ENCODE measurements around the gene OR1A2. TPM values are rescaled to one million over a fixed set of nuclear protein-coding genes. Genes with fewer than 3 reads are reported as not detected.

Gene OR1A2
- total and polyA plus RNA-seq, 2 of the 13 experiments (the other 11 are each of a cell fraction or from before 2014, with no cell fraction given), result not detected

DNA sequence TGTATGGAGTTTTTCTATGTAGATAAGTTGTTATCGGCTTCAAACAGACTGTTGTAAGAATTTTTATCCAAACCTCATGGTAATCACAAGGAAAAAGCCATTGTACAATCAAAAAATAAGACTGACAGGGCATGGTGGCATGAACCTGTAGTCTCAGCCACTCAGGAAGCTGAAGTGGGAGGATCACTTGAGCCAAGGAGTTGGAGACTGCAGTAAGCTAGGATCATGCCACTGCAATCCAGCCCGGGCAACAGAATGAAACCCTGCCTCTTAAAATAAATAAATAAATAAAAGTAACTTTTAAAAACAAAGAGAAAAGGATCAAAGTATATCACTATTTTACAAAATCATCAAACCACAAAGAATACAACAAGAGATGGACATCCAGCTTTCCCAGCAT is 24.5 kb downstream of the OR1A2 start:
- 2% methylated on average over 2 of the region's 2 CpGs for WGBS (ENCODE audit: low lambda C conversion rate)
- Histone ChIP-seq H2AFZ (ENCODE audit: low read length) (no peak overlapping the region), H3K4me1 (ENCODE audit: insufficient read depth, low read length) (no peaks in the 10 kb centered on the region), H3K9me3 (ENCODE audit: low read length) (no peaks in the 10 kb centered on the region), H3K79me2 (ENCODE audit: insufficient read depth, low read length) (no peaks in the 10 kb centered on the region), H3K9ac (ENCODE audit: insufficient read depth, low read depth, low read length) (no peak overlapping the region), H4K20me1 (ENCODE audit: insufficient read depth, low read length) (no peaks in the 10 kb centered on the region), H3K4me3 (replicated peaks in 1 of 3; ENCODE audit: insufficient read depth in 1 of 3, low read depth in 2 of 3, low read length in 3 of 3) (no peak overlapping the region), H3K4me2 (ENCODE audit: low read depth, low read length) (no peak overlapping the region), H3K27ac (ENCODE audit: extremely low read length, insufficient read depth, low read length) (no peak overlapping the region), H3K36me3 (replicated peaks in 1 of 2; ENCODE audit: control insufficient read depth in 1 of 2, insufficient read depth in 2 of 2, low read length in 2 of 2) (no peaks in the 10 kb centered on the region), H3K27me3 (ENCODE audit: control insufficient read depth in 1 of 2, insufficient read depth in 2 of 2, low read length in 2 of 2) (no peaks in the 10 kb centered on the region)
- intact Hi-C loops (cut with micrococcal nuclease; ENCODE audit: unreplicated experiment) (no loop called here), in situ Hi-C loops (cut with HindIII; ENCODE audit: extremely low pct_ligation_motif_present, low pct_unique_long_range_greater_than_20kb) (no loop called here)
- DNase-seq (ENCODE audit: low spot score) (no peak), FAIRE-seq (no peak), ATAC-seq (no peak)
- ChIA-PET POLR2A (no interaction called here), CTCF (ENCODE audit: low intra/inter-chr PET ratio, low total read pairs) (no interaction called here)
- TF ChIP-seq NR2C2 (CRISPR knock-in tag; IDR thresholded peaks at IDR 0.05; ENCODE audit: borderline replicate concordance) (no peak), NFE2L2 (IDR thresholded peaks at IDR 0.05; ENCODE audit: low read length) (no peak), ZSCAN30 (CRISPR knock-in tag; IDR thresholded peaks at IDR 0.05) (no peak), TRIM24 (CRISPR knock-in tag; IDR thresholded peaks at IDR 0.05) (no peak), ZNF547 (CRISPR knock-in tag; IDR thresholded peaks at IDR 0.05) (no peak), KLF16 (CRISPR knock-in tag; IDR thresholded peaks at IDR 0.05) (no peak)
- TF ChIP-seq, protein P1, sequence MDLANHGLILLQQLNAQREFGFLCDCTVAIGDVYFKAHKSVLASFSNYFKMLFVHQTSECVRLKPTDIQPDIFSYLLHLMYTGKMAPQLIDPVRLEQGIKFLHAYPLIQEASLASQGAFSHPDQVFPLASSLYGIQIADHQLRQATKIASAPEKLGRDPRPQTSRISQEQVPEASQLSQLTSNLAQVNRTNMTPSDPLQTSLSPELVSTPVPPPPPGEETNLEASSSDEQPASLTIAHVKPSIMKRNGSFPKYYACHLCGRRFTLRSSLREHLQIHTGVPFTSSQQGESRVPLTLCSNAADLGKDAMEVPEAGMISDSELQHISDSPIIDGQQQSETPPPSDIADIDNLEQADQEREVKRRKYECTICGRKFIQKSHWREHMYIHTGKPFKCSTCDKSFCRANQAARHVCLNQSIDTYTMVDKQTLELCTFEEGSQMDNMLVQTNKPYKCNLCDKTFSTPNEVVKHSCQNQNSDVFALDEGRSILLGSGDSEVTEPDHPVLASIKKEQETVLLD (CRISPR knock-in tag; IDR thresholded peaks at IDR 0.05; ENCODE audit: low read depth), result no peak
- TF ChIP-seq, protein P2, sequence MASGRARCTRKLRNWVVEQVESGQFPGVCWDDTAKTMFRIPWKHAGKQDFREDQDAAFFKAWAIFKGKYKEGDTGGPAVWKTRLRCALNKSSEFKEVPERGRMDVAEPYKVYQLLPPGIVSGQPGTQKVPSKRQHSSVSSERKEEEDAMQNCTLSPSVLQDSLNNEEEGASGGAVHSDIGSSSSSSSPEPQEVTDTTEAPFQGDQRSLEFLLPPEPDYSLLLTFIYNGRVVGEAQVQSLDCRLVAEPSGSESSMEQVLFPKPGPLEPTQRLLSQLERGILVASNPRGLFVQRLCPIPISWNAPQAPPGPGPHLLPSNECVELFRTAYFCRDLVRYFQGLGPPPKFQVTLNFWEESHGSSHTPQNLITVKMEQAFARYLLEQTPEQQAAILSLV (CRISPR knock-in tag; IDR thresholded peaks at IDR 0.05; ENCODE audit: borderline replicate concordance), result no peak
- no TSS peak for BruUV-seq (replicated peaks)

Measured in HepG2 (cell line).